ENCODE measurements around the gene PLPP1.
"Not testable (repeated sequence)": the region's sequence is repeated elsewhere in the genome, so short reads cannot be mapped to it uniquely, and the experiment has no call there.

Gene PLPP1

DNA sequence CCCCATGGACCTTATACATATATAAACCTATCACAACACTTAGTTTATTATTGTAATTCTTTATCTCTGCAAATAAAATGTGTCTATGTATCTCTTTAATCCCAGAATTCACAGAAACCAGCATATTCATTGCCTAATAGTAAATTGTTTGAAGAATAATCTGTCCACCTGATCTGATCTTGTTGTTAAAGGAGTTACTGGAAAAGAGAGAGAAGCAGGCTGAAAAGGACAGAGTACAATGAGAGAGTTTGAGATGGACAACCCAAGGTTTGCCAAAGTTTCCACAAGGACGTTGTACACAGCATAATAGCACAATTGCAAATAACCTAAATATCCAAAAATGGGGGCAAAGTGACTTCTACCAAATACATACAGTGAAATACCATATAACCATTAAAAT lies 23.8 kb downstream of the PLPP1 start:
- in situ Hi-C loops (cut with MboI; ENCODE audit: low sequenced_read_pairs, unreplicated experiment) = no loop called here

GRCh38 chr5:55510523-55510880 lies 24.3 kb downstream of the PLPP1 start:
- no peak for DNase-seq (ENCODE audit: low spot score)
- TF ChIP-seq, protein P1, sequence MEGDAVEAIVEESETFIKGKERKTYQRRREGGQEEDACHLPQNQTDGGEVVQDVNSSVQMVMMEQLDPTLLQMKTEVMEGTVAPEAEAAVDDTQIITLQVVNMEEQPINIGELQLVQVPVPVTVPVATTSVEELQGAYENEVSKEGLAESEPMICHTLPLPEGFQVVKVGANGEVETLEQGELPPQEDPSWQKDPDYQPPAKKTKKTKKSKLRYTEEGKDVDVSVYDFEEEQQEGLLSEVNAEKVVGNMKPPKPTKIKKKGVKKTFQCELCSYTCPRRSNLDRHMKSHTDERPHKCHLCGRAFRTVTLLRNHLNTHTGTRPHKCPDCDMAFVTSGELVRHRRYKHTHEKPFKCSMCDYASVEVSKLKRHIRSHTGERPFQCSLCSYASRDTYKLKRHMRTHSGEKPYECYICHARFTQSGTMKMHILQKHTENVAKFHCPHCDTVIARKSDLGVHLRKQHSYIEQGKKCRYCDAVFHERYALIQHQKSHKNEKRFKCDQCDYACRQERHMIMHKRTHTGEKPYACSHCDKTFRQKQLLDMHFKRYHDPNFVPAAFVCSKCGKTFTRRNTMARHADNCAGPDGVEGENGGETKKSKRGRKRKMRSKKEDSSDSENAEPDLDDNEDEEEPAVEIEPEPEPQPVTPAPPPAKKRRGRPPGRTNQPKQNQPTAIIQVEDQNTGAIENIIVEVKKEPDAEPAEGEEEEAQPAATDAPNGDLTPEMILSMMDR (IDR thresholded peaks at IDR 0.05; ENCODE audit: borderline replicate concordance, control extremely low read depth, extremely low read depth, insufficient read depth, missing control alignments) = no peak
- in situ Hi-C loops (cut with MboI; ENCODE audit: low sequenced_read_pairs, unreplicated experiment) = no loop called here

More for the DNA sequence above, 23.8 kb downstream of the PLPP1 start:
- no peak for DNase-seq (ENCODE audit: low spot score)
- TF ChIP-seq, protein P1 (IDR thresholded peaks at IDR 0.05; ENCODE audit: borderline replicate concordance, control extremely low read depth, extremely low read depth, insufficient read depth, missing control alignments) = no peak

GRCh38 chr5:55509796-55510522 lies 24.8 kb downstream of the PLPP1 start:
- no peak for DNase-seq (ENCODE audit: low spot score)
- in situ Hi-C loops (cut with MboI; ENCODE audit: low sequenced_read_pairs, unreplicated experiment) = no loop called here
- TF ChIP-seq, protein P1 (IDR thresholded peaks at IDR 0.05; ENCODE audit: borderline replicate concordance, control extremely low read depth, extremely low read depth, insufficient read depth, missing control alignments) = no peak

GRCh38 chr5:55509097-55509496 lies 25.7 kb downstream of the PLPP1 start:
- DNase-seq (ENCODE audit: low spot score) = no peak
- in situ Hi-C loops (cut with MboI; ENCODE audit: low sequenced_read_pairs, unreplicated experiment) = no loop called here
- TF ChIP-seq, protein P1 (IDR thresholded peaks at IDR 0.05; ENCODE audit: borderline replicate concordance, control extremely low read depth, extremely low read depth, insufficient read depth, missing control alignments) = no peak

DNA sequence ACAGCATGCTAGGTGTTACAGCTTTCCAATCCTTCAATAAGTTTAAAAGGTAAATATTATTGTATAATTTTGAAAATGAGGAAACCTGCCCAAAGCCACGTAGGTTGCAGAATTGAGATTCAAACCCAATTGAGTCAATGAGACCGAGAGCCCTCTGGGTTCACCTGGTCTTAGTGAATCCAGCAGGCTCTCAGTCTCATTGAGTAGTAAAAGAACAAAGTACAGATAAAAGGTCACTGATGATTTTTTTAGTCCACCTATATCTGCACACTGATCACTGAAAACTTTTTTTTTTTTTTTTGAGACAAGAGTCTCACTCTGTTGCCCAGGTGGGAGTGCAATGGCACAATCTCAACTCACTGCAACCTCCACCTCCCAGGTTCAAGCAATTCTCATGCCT lies 27.2 kb downstream of the PLPP1 start:
- in situ Hi-C loops (cut with MboI; ENCODE audit: low sequenced_read_pairs, unreplicated experiment) = no loop called here
- DNase-seq (ENCODE audit: low spot score) = no peak
- TF ChIP-seq, protein P1 (IDR thresholded peaks at IDR 0.05; ENCODE audit: borderline replicate concordance, control extremely low read depth, extremely low read depth, insufficient read depth, missing control alignments) = no peak

DNA sequence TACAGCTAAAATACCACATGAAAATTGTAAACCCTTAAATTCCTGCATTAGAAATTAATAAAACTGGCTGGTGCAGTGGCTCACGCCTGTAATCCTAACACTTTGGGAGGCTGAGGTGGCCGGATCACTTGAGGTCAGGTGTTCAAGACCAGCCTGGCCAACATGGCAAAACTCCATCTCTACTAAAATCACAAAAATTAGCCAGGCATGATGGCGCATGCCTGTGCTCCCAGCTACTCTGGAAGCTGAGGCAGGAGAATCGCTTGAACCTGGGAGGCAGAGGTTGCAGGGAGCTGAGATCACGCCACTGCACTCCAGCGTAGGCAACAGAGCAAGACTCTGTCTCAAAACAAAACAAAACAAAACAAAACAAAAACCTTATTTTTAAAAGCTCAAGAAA lies 29.1 kb downstream of the PLPP1 start:
- DNase-seq (ENCODE audit: low spot score); in situ Hi-C loops (cut with MboI; ENCODE audit: low sequenced_read_pairs, unreplicated experiment): not testable (repeated sequence)

DNA sequence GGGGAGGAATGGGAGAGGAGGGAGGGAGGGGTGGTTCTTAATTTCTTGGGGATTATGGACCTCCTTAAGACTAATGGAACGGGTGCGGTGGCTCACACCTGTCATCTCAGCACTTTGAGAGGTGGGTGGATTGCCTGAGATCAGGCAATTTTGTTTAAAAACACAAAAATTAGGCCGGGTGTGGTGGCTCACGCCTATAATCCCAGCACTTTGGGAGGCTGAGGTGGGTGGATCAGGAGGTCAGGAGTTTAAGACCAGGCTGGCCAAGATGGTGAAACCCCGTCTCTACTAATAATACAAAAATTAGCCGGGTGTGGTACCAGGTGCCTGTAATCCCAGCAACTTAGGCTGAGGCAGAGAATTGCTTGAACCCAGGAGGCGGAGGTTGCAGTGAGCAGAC lies 30.8 kb downstream of the PLPP1 start:
- in situ Hi-C loops (cut with MboI; ENCODE audit: low sequenced_read_pairs, unreplicated experiment); DNase-seq (ENCODE audit: low spot score): not testable (repeated sequence)

- TF ChIP-seq, protein P1 (IDR thresholded peaks at IDR 0.05; ENCODE audit: borderline replicate concordance, control extremely low read depth, extremely low read depth, insufficient read depth, missing control alignments) = no peak
- DNase-seq (ENCODE audit: low spot score) = no peak
- in situ Hi-C loops (cut with MboI; ENCODE audit: low sequenced_read_pairs, unreplicated experiment) = no loop called here
Observed at GRCh38 chr5:55502759-55503158, 32.0 kb downstream of the PLPP1 start.

Measured in GM13976 (cell line).